Erythroblast (primary cell): ENCODE measurements around the gene SYT1.

Experiments
- GATA1 ChIP-seq: IDR thresholded peaks from 2 replicates; pipeline ENCODE4 v1.6.1; 2011; ENCODE audit warnings: low read depth, mild to moderate bottlenecking, control low read depth, low read length, moderate library complexity
- POLR2A ChIP-seq: IDR thresholded peaks from 2 replicates; pipeline ENCODE4 v1.6.1; 2011; ENCODE audit warnings: mild to moderate bottlenecking, low read length

DNA sequence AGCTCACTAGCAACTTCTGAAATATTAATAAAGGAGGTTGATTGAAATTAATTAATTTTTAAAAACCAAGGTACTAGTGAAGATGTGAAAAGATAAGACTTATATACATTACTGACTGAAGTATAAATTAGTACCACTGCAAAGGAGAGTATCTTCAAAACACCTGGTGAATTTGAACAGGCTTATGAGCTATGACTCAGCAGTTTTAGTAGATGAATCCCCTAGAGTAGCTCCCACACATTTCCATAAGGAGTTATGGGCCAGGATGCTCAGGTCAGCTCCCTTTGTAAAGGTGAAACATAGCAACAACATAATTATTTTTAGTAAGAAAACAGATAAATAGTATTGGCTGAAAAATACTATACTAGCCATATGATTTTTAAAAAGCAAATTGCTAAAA is 218.6 kb downstream of the SYT1 start:
- no peak for TF ChIP-seq POLR2A
- TF ChIP-seq GATA1 = no peak
